Pancreas (tissue), 10 donors: ENCODE results near the gene TSPAN15. TPM values are rescaled to one million over a fixed set of nuclear protein-coding genes. Genes with fewer than 3 reads are reported as not detected.

Experiments
- ATAC-seq, 4 donors: fragments of 200-7000 bp; cut with Tn5 transposase; one replicate each; pipeline versions ENCODE4 v1.8.0 to v1.9.1; 2020; ENCODE audit warnings: mild to moderate bottlenecking in 4 of 4, moderate library complexity in 4 of 4
- DNase-seq, 6 donors: peaks; one replicate each; pipeline ENCODE4 v3.0.0-alpha.2; 2020
- FAIRE-seq: peaks from 2 replicates; lab custom pipeline; 2012; peaks lifted over from hg19 to GRCh38; lab: Jason Lieb, UNC
- H3K27ac ChIP-seq, 4 donors: fragments of 200-600 bp; sonication (generic); 1 replicate in 3 of 4; 2 replicates in 1 of 4; pipeline versions ENCODE4 v1.5.0 to v1.8.0; 2020
- H3K27me3 ChIP-seq, 4 donors: fragments of 200-600 bp; one replicate each; pipeline ENCODE4 v1.8.0; 2021
- H3K36me3 ChIP-seq, 3 donors: fragments of 200-600 bp; sonication (generic) in 1 of 3; one replicate each; pipeline versions ENCODE4 v1.5.0 to v1.8.0; 2020 to 2021
- H3K4me1 ChIP-seq, 3 donors: fragments of 200-600 bp; one replicate each; pipeline ENCODE4 v1.8.0; 2021
- H3K4me3 ChIP-seq, 4 donors: fragments of 200-600 bp; sonication (generic) in 2 of 4; one replicate each; pipeline versions ENCODE4 v1.5.0 to v1.8.0; 2020 to 2021
- H3K9me3 ChIP-seq, 4 donors: fragments of 200-600 bp; one replicate each; pipeline ENCODE4 v1.8.0; 2021
- CTCF ChIP-seq, 4 donors: fragments of 200-600 bp; sonication (generic) in 3 of 4; IDR thresholded peaks; one replicate each; pipeline versions ENCODE4 v1.5.0 to v1.8.0; 2021; ENCODE audit warnings: antibody characterized with exemption in 4 of 4
- WGBS, 2 donors: extraction: QIAGEN DNeasy Blood & Tissue Kit; methylation state at CpG; one replicate each; pipeline ENCODE4 v1.1.7; 2013; 5-methylcytosine and 5-hydroxymethylcytosine counted together
- intact Hi-C, 3 donors: fragments of 100-400 bp; cut with DNase I; formaldehyde crosslinking; loops; one replicate each; pipeline versions ENCODE4 v1.11.1 to v1.14.2; 2022
- polyA plus RNA-seq, 2 donors: library from polyadenylated mRNA; stranded (reverse); fragments of 200-250 nt; gene quantifications; one replicate each; pipeline ENCODE4 v1.2.3, GENCODE V29; 2013
- total RNA-seq, 6 donors: library from RNA; stranded (reverse); fragmentation: NEBNext Ultra II Directional in 4 of 6; extraction: Animal tissue kit (Norgen Biotek cat#: 25700) in 4 of 6; gene quantifications; one replicate each; pipeline versions ENCODE4 v1.2.1 to v1.2.4, GENCODE V29; 2021 to 2023
- donor health status: healthy with polysubstance abuse.
- donor health status: DM: no; HTN: no; CAD: no; lungs with moderate emphysema.
- donor health status: DM: no; HTN: no; CAD: no.
- donor health status: control.
- donor health status: control.
- donor health status: Bipolar disorder and iron deficiency.
- donor health status: DM: yes; HTN: yes; CAD: no.
- donor health status: DM: no; HTN: no; CAD: no.
- donor health status: DM: no; HTN: no; CAD: no.
- donor health status: DM: yes; HTN: yes; CAD: no.

The TSPAN15 gene
- total and polyA plus RNA-seq, 8 donors, result 10.9 to 49.2 (median 17.6) TPM

GRCh38 chr10:69408318-69409175, 42.7 kb upstream of the TSPAN15 start:
- no peaks in the 10 kb centered on the region for H3K27me3 ChIP-seq
- peak overlapping the region in 3 of 4 donors; percentile 16 to 30 (median 27) for H3K4me3 ChIP-seq
- TF ChIP-seq CTCF (IDR thresholded peaks at IDR 0.05), result peak; percentile 71 to 91 (median 88)
- peak overlapping the region; percentile 78 to 84 (median 80) for H3K27ac ChIP-seq
- WGBS, 2 donors, result 4 to 7% methylated on average over 41 to 64 of the region's 64 CpGs
- intact Hi-C loops, result no loop called here
- H3K36me3 ChIP-seq, result no peaks in the 10 kb centered on the region
- peaks cover 0 to 4% (median 4%) of the 10 kb centered on the region in 3 donors for H3K4me1 ChIP-seq
- ATAC-seq, result peak; percentile 90 to 93 (median 90)
- H3K9me3 ChIP-seq, result no peaks in the 10 kb centered on the region
- peak; percentile 90 to 97 (median 96) for DNase-seq
- peak; percentile 60 for FAIRE-seq

GRCh38 chr10:69409176-69409495, 42.1 kb upstream of the TSPAN15 start:
- DNase-seq (no peak), FAIRE-seq (no peak), ATAC-seq (no peak)
- intact Hi-C loops, result no loop called here
- H3K27me3 ChIP-seq, result no peaks in the 10 kb centered on the region
- peaks cover 0 to 4% (median 4%) of the 10 kb centered on the region in 3 donors for H3K4me1 ChIP-seq
- peak overlapping the region; percentile 78 to 84 (median 80) for H3K27ac ChIP-seq
- H3K9me3 ChIP-seq, result no peaks in the 10 kb centered on the region
- WGBS, 2 donors, result 18 to 19% methylated on average over 7 of the region's 7 CpGs
- no peaks in the 10 kb centered on the region for H3K36me3 ChIP-seq
- H3K4me3 ChIP-seq, result peak overlapping the region in 3 of 4 donors; percentile 16 to 30 (median 27)
- TF ChIP-seq CTCF (IDR thresholded peaks at IDR 0.05), result no peak

GRCh38 chr10:69409968-69410367, 41.3 kb upstream of the TSPAN15 start:
- Histone ChIP-seq H3K4me1 (peaks cover 0 to 4% (median 4%) of the 10 kb centered on the region in 3 donors), H3K4me3 (no peak overlapping the region), H3K36me3 (no peaks in the 10 kb centered on the region), H3K27me3 (no peaks in the 10 kb centered on the region), H3K27ac (no peak overlapping the region), H3K9me3 (no peaks in the 10 kb centered on the region)
- no peak for ATAC-seq
- no peak for FAIRE-seq
- DNase-seq, result no peak
- TF ChIP-seq CTCF (IDR thresholded peaks at IDR 0.05), result no peak
- intact Hi-C loops, result loop anchor here in 1 of 3 donors (5.0 to 10.0 kb wide), 2 partner anchors 92 to 225 kb away; partner anchors contain the start of gene FAM241B
- 71 to 76% methylated on average over 6 of the region's 6 CpGs for WGBS, 2 donors

GRCh38 chr10:69410487-69410886, 40.8 kb upstream of the TSPAN15 start:
- intact Hi-C loops, result loop anchor here in 1 of 3 donors (5.0 to 10.0 kb wide), 2 partner anchors 92 to 224 kb away; partner anchors contain the start of gene FAM241B
- no peak for DNase-seq
- 78 to 83% methylated on average over 10 of the region's 10 CpGs for WGBS, 2 donors
- Histone ChIP-seq H3K27ac (no peak overlapping the region), H3K27me3 (no peaks in the 10 kb centered on the region), H3K4me3 (no peak overlapping the region), H3K9me3 (no peaks in the 10 kb centered on the region), H3K4me1 (peaks cover 0 to 4% (median 4%) of the 10 kb centered on the region in 3 donors), H3K36me3 (no peaks in the 10 kb centered on the region)
- no peak for ATAC-seq
- TF ChIP-seq CTCF (IDR thresholded peaks at IDR 0.05), result no peak
- no peak for FAIRE-seq
